Measurements from ENCODE around the gene NBAS. TPM values are rescaled to one million over a fixed set of nuclear protein-coding genes. Genes with fewer than 3 reads are reported as not detected.

NBAS gene
- total and polyA plus RNA-seq, 10 of the 15 experiments (the other 5 are each of a cell fraction or from before 2014, with no cell fraction given), result 4.3 to 32.7 (median 20.8) TPM

DNA sequence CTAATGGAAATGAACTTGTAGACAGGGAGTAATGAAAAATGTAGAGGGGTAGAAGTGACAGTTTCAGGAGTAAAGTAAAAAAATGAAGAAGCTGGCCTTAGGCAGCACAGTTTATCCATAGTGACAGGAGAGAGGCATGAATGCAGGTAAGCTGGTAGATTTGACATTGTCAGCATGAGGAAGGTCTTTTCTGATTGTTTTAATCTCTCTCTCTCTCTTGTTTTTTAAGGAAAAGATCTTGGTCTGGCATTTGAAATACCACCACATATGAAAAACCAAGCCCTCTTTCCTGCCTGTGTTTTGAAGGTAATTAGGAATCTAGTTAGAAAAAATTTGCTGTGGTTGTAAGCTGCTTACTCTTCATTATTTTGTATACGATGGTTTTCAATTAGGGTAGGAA, 44.6 kb upstream of the NBAS start (continued):
- no peak for TF ChIP-seq CHD2 (IDR thresholded peaks at IDR 0.05; ENCODE audit: borderline replicate concordance, low read depth, low read length)

DNA sequence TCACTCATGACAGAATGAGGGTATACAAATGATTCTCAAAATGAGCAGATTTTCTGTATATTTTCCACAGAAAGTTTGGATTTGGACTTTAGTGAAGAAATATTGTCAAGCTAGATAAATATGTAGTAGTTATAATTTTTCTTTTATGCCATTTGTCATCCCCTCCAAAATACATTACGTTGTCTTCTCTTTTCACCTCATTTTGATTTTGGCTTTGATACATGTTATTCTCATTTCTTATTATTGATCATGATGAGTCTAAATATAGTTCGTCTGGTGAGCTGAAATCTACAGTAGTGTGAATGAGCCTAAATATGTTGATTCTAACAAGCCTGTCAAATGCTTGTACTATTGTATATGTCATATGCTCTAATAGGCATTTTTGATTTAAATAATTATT, 42.8 kb upstream of the NBAS start:
- ChIA-PET POLR2A (no interaction called here), RAD21 (ENCODE audit: unreplicated experiment) (no interaction called here), CTCF (interaction anchor here (0.7 to 1.1 kb wide), 2 partner anchors 8 to 16 kb away, joined by 3 read pairs; no protein-coding TSS in a partner anchor), SMC1A (ENCODE audit: uncharacterized antibody, unreplicated experiment) (interaction anchor here (0.6 kb wide), 1 partner anchor 678 kb away, joined by 3 read pairs; no protein-coding TSS in a partner anchor)
- in situ Hi-C loops (cut with MboI) (no loop called here), intact Hi-C loops (cut with micrococcal nuclease; ENCODE audit: unreplicated experiment) (no loop called here)
- no TSS peak for BruUV-seq (replicated peaks)
- no peaks in the 10 kb centered on the region for H3K9me3 ChIP-seq (replicated peaks; ENCODE audit: control insufficient read depth, insufficient read depth, low read length)
- TF ChIP-seq, protein P1, sequence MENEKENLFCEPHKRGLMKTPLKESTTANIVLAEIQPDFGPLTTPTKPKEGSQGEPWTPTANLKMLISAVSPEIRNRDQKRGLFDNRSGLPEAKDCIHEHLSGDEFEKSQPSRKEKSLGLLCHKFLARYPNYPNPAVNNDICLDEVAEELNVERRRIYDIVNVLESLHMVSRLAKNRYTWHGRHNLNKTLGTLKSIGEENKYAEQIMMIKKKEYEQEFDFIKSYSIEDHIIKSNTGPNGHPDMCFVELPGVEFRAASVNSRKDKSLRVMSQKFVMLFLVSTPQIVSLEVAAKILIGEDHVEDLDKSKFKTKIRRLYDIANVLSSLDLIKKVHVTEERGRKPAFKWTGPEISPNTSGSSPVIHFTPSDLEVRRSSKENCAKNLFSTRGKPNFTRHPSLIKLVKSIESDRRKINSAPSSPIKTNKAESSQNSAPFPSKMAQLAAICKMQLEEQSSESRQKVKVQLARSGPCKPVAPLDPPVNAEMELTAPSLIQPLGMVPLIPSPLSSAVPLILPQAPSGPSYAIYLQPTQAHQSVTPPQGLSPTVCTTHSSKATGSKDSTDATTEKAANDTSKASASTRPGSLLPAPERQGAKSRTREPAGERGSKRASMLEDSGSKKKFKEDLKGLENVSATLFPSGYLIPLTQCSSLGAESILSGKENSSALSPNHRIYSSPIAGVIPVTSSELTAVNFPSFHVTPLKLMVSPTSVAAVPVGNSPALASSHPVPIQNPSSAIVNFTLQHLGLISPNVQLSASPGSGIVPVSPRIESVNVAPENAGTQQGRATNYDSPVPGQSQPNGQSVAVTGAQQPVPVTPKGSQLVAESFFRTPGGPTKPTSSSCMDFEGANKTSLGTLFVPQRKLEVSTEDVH (IDR thresholded peaks at IDR 0.05; ENCODE audit: low read depth, partially characterized antibody), result no peak
- TF ChIP-seq, protein P2, sequence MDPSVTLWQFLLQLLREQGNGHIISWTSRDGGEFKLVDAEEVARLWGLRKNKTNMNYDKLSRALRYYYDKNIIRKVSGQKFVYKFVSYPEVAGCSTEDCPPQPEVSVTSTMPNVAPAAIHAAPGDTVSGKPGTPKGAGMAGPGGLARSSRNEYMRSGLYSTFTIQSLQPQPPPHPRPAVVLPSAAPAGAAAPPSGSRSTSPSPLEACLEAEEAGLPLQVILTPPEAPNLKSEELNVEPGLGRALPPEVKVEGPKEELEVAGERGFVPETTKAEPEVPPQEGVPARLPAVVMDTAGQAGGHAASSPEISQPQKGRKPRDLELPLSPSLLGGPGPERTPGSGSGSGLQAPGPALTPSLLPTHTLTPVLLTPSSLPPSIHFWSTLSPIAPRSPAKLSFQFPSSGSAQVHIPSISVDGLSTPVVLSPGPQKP (IDR thresholded peaks at IDR 0.05; ENCODE audit: low read depth, low read length), result no peak
- no peak for TF ChIP-seq STAT1 (conservative IDR thresholded peaks at IDR 0.05)
- TF ChIP-seq NFYA (IDR thresholded peaks at IDR 0.05; ENCODE audit: borderline replicate concordance, low read depth, low read length), result no peak
- no peak for TF ChIP-seq SIN3A (IDR thresholded peaks at IDR 0.05; ENCODE audit: low read depth, low read length)
- no peak for TF ChIP-seq CHD1 (IDR thresholded peaks at IDR 0.05; ENCODE audit: low read depth, low read length)
- no peak for TF ChIP-seq IKZF1 (conservative IDR thresholded peaks at IDR 0.05)
- TF ChIP-seq, protein P3, sequence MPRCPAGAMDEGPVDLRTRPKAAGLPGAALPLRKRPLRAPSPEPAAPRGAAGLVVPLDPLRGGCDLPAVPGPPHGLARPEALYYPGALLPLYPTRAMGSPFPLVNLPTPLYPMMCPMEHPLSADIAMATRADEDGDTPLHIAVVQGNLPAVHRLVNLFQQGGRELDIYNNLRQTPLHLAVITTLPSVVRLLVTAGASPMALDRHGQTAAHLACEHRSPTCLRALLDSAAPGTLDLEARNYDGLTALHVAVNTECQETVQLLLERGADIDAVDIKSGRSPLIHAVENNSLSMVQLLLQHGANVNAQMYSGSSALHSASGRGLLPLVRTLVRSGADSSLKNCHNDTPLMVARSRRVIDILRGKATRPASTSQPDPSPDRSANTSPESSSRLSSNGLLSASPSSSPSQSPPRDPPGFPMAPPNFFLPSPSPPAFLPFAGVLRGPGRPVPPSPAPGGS (IDR thresholded peaks at IDR 0.05; ENCODE audit: borderline replicate concordance, insufficient read depth, low read depth, low read length, poor library complexity, severe bottlenecking), result no peak
- no peak for TF ChIP-seq ASH2L (IDR thresholded peaks at IDR 0.05; ENCODE audit: borderline replicate concordance, low read depth)
- TF ChIP-seq, protein P4, sequence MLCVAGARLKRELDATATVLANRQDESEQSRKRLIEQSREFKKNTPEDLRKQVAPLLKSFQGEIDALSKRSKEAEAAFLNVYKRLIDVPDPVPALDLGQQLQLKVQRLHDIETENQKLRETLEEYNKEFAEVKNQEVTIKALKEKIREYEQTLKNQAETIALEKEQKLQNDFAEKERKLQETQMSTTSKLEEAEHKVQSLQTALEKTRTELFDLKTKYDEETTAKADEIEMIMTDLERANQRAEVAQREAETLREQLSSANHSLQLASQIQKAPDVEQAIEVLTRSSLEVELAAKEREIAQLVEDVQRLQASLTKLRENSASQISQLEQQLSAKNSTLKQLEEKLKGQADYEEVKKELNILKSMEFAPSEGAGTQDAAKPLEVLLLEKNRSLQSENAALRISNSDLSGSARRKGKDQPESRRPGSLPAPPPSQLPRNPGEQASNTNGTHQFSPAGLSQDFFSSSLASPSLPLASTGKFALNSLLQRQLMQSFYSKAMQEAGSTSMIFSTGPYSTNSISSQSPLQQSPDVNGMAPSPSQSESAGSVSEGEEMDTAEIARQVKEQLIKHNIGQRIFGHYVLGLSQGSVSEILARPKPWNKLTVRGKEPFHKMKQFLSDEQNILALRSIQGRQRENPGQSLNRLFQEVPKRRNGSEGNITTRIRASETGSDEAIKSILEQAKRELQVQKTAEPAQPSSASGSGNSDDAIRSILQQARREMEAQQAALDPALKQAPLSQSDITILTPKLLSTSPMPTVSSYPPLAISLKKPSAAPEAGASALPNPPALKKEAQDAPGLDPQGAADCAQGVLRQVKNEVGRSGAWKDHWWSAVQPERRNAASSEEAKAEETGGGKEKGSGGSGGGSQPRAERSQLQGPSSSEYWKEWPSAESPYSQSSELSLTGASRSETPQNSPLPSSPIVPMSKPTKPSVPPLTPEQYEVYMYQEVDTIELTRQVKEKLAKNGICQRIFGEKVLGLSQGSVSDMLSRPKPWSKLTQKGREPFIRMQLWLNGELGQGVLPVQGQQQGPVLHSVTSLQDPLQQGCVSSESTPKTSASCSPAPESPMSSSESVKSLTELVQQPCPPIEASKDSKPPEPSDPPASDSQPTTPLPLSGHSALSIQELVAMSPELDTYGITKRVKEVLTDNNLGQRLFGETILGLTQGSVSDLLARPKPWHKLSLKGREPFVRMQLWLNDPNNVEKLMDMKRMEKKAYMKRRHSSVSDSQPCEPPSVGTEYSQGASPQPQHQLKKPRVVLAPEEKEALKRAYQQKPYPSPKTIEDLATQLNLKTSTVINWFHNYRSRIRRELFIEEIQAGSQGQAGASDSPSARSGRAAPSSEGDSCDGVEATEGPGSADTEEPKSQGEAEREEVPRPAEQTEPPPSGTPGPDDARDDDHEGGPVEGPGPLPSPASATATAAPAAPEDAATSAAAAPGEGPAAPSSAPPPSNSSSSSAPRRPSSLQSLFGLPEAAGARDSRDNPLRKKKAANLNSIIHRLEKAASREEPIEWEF (IDR thresholded peaks at IDR 0.05; ENCODE audit: insufficient replicate concordance, low read depth, low read length), result no peak
- no peak for DNase-seq (ENCODE audit: low read depth, low spot score)
- H3K4me2 ChIP-seq (ENCODE audit: control insufficient read depth, insufficient read depth), result no peak overlapping the region
- no peak overlapping the region for H3K4me3 ChIP-seq
- peaks cover 14 to 28% of the 10 kb centered on the region in 2 experiments for H3K36me3 ChIP-seq (ENCODE audit: control insufficient read depth in 2 of 2, insufficient read depth in 2 of 2, low read length in 1 of 2)
- no peak for ATAC-seq
- H3K27ac ChIP-seq (ENCODE audit: control insufficient read depth, insufficient read depth), result no peak overlapping the region
- H2AFZ ChIP-seq (ENCODE audit: control insufficient read depth, low read depth, low read length), result no peak overlapping the region
- no peaks in the 10 kb centered on the region for H3K79me2 ChIP-seq (ENCODE audit: control insufficient read depth, insufficient read depth, low read length)
- H3K4me1 ChIP-seq (ENCODE audit: control insufficient read depth, insufficient read depth, low read length), result no peaks in the 10 kb centered on the region
- no peak overlapping the region for H3K9ac ChIP-seq (ENCODE audit: control insufficient read depth, insufficient read depth, low read length)
- no peaks in the 10 kb centered on the region for H4K20me1 ChIP-seq (ENCODE audit: control insufficient read depth, insufficient read depth)
- FAIRE-seq, result no peak
- 98% methylated on average over 2 of the region's 2 CpGs for WGBS (ENCODE audit: insufficient coverage, insufficient replicate concordance, low lambda C conversion rate, missing lambda C conversion rate)
- H3K27me3 ChIP-seq (replicated peaks in 1 of 2; ENCODE audit: control insufficient read depth in 2 of 2, insufficient read depth in 2 of 2, low read length in 1 of 2), result no peaks in the 10 kb centered on the region

Data from GM12878 (cell line).